ENCODE measurements around the gene SHROOM2. TPM values are rescaled to one million over a fixed set of nuclear protein-coding genes. Genes with fewer than 3 reads are reported as not detected.

Gene SHROOM2
- total RNA-seq, 1 experiment from 2014 or later, result 1.2 TPM

GRCh38 chrX:9958183-9958582, 172.0 kb downstream of the SHROOM2 start:
- no peak overlapping the region for H3K27ac Mint-ChIP-seq (ENCODE audit: low read depth, unreplicated experiment)
- no peaks in the 10 kb centered on the region for H3K4me1 Mint-ChIP-seq (ENCODE audit: insufficient read depth, unreplicated experiment)
- H3K36me3 Mint-ChIP-seq (ENCODE audit: insufficient read depth, unreplicated experiment), result no peaks in the 10 kb centered on the region
- no TSS peak for BruUV-seq (replicated peaks)
- DNase-seq (ENCODE audit: unreplicated experiment), result no peak
- POLR2A ChIA-PET, result no interaction called here
- CTCF ChIA-PET, result interaction anchor here (0.6 to 1.4 kb wide), 3 partner anchors 158 to 677 kb away, joined by 3 to 5 read pairs (median 4); no protein-coding TSS in a partner anchor
- H3K9me3 Mint-ChIP-seq (ENCODE audit: unreplicated experiment), result no peaks in the 10 kb centered on the region
- H3K4me3 Mint-ChIP-seq (ENCODE audit: unreplicated experiment), result no peak overlapping the region
- peaks cover 27% of the 10 kb centered on the region for H3K27me3 Mint-ChIP-seq (ENCODE audit: insufficient read depth, unreplicated experiment)
- TF ChIP-seq CTCF (IDR thresholded peaks at IDR 0.05; ENCODE audit: unreplicated experiment), result no peak
- intact Hi-C loops (cut with micrococcal nuclease), result no loop called here

GRCh38 chrX:9961750-9962149, 175.5 kb downstream of the SHROOM2 start:
- H3K4me3 Mint-ChIP-seq (ENCODE audit: unreplicated experiment), result no peak overlapping the region
- peaks cover 39% of the 10 kb centered on the region for H3K27me3 Mint-ChIP-seq (ENCODE audit: insufficient read depth, unreplicated experiment)
- DNase-seq (ENCODE audit: unreplicated experiment), result no peak
- no peak overlapping the region for H3K27ac Mint-ChIP-seq (ENCODE audit: low read depth, unreplicated experiment)
- H3K4me1 Mint-ChIP-seq (ENCODE audit: insufficient read depth, unreplicated experiment), result no peaks in the 10 kb centered on the region
- intact Hi-C loops (cut with micrococcal nuclease), result no loop called here
- no peak for TF ChIP-seq CTCF (IDR thresholded peaks at IDR 0.05; ENCODE audit: unreplicated experiment)
- CTCF ChIA-PET, result no interaction called here
- no TSS peak for BruUV-seq (replicated peaks)
- peaks cover 7% of the 10 kb centered on the region for H3K9me3 Mint-ChIP-seq (ENCODE audit: unreplicated experiment)
- POLR2A ChIA-PET, result no interaction called here
- no peaks in the 10 kb centered on the region for H3K36me3 Mint-ChIP-seq (ENCODE audit: insufficient read depth, unreplicated experiment)

DNA sequence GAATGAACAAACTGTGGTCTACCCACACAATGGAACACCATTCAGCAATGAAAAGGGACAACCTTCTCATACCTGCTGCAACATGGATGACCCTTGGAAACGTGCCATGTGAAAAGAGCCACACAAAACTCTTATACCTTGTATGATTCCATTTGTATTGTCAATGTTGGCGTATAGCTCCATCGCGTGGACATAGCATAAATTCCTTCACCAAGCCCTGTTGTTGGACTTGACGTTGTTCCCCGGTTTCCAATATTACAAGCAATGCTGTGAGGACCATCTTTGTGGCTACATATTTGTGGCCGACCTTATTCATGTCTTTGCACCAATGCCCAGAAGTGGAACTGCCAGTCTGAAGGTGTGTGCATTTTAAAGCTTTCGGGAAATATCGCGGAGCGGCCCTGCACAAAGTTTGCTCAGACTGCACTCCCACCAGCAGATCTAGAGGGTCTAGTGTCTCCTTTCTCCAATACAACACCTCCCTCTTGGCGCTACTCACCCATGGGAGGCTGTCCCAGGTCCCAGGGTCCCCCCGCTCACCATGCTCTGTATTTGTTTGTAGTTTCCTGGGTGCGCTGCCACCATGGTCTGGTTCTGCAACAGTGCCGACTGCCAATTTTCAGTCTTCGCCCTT, 180.7 kb downstream of the SHROOM2 start, which contains the start of gene CLDN34:
Gene CLDN34, plus strand, starts transcription at position 584 of the 634 bp plus-strand sequence. Its CDS starts 0 bp downstream, at position 584.
- ChIA-PET POLR2A (no interaction called here), CTCF (interaction anchor here (0.5 to 0.6 kb wide), 2 partner anchors 17 to 172 kb away, joined by 3 to 4 read pairs; no protein-coding TSS in a partner anchor)
- no peak for TF ChIP-seq CTCF (IDR thresholded peaks at IDR 0.05; ENCODE audit: unreplicated experiment)
- no peak within 1 kb of the TSS for H3K27ac Mint-ChIP-seq (ENCODE audit: low read depth, unreplicated experiment)
- peaks cover 7% of the 10 kb centered on the region for H3K9me3 Mint-ChIP-seq (ENCODE audit: unreplicated experiment)
- intact Hi-C loops (cut with micrococcal nuclease), result no loop called here
- BruUV-seq (replicated peaks), result no TSS peak
- no peak for DNase-seq (ENCODE audit: unreplicated experiment)
- no peak within 1 kb of the TSS for H3K4me3 Mint-ChIP-seq (ENCODE audit: unreplicated experiment)
- H3K36me3 Mint-ChIP-seq (ENCODE audit: insufficient read depth, unreplicated experiment), result no peaks in the 10 kb centered on the region
- no peaks in the 10 kb centered on the region for H3K4me1 Mint-ChIP-seq (ENCODE audit: insufficient read depth, unreplicated experiment)
- peaks cover 31% of the 10 kb centered on the region for H3K27me3 Mint-ChIP-seq (ENCODE audit: insufficient read depth, unreplicated experiment)

- no peak for TF ChIP-seq CTCF (IDR thresholded peaks at IDR 0.05; ENCODE audit: unreplicated experiment)
- ChIA-PET POLR2A (no interaction called here), CTCF (interaction anchor here (0.9 kb wide), 1 partner anchor 10 kb away, joined by 3 read pairs; no protein-coding TSS in a partner anchor)
- Mint-ChIP-seq H3K4me3 (ENCODE audit: unreplicated experiment) (no peak overlapping the region), H3K4me1 (ENCODE audit: insufficient read depth, unreplicated experiment) (no peaks in the 10 kb centered on the region), H3K36me3 (ENCODE audit: insufficient read depth, unreplicated experiment) (no peaks in the 10 kb centered on the region), H3K27me3 (ENCODE audit: insufficient read depth, unreplicated experiment) (no peaks in the 10 kb centered on the region), H3K9me3 (ENCODE audit: unreplicated experiment) (no peaks in the 10 kb centered on the region), H3K27ac (ENCODE audit: low read depth, unreplicated experiment) (no peak overlapping the region)
- no peak for DNase-seq (ENCODE audit: unreplicated experiment)
- BruUV-seq (replicated peaks), result no TSS peak
- intact Hi-C loops (cut with micrococcal nuclease), result no loop called here
Measured at GRCh38 chrX:9977635-9978034, 191.4 kb downstream of the SHROOM2 start.

Data from MCF 10A (cell line).